Activated CD4-positive, CD25-positive, alpha-beta regulatory T cell (primary cell): ENCODE results near the gene MUC12.
"Not testable (repeated sequence)": the region's sequence is repeated elsewhere in the genome, so short reads cannot be mapped to it uniquely, and the experiment has no call there.

Source experiments
- DNase-seq, 4 experiments: peaks; one replicate each; lab custom pipeline; 2025; lab: John Stamatoyannopoulos, UW

Gene MUC12

DNA sequence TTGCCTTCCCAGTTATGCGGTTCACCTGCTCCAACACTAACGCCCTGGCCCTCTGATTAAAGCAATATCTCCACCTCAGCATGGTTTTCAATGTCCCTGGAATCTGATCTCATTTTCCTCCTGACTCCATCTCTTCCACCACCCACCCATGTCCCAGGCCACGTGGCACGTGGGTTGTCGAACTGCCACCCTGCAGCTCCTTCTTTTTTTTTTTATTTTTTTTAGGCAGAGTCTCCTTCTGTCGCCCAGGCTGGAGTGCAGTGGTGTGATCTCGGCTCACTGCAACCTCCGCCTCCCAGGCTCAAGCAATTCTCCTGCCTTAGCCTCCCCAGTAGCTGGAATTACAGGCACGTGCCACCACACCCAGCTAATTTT is 94.8 kb downstream of the MUC12 start:
- not testable (repeated sequence) for DNase-seq

DNA sequence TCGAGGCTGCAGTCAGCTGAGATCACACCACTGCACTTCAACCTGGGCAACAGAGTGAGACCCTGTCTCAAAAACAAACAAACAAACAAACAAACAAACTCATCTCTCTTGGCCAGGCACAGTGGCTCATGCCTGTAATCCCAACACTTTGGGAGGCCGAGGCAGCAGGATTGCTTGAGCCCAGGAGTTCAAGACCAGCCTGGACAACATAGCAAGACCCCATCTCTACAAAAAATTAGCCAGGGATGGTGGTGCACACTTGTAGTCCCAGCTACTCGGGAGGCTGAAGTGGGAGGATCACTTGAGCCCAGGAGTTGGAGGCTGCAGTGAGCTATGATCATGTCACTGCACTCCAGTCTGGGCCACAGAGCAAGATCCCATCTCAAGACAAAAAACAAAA is 95.8 kb downstream of the MUC12 start:
- not testable (repeated sequence) for DNase-seq

DNA sequence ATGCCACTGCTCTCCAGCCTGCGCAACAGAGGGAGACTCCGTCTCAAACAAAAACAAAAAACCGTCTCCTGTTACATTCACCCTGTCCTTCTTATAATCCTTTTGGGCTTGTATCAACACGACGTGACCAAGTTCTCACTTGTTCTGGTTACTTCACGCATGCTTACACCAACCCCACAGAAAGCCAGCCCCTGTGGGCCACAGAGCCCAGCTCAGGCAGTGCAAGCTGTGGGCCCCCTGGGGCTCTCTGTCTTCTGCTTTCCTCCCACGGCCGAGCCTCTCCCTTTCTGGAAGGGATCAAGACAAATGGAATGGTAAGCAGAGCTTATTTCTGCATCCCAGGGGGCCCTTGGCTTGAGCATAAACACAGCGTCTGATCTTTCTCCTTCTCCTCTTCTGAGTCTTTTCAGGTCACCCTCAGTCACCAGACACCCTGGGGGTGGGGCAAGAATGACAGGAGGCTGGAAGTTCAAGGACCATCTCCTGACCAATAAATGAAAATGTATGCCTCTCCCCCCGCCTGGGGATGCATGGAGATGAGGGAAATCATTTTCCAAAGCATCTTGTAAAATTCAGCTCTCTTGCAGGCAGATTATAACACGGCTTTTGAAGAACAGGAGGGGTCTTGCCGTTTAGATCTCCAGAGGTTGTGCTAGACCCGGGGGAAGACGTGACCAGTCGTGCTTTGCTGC is 96.9 kb downstream of the MUC12 start:
- DNase-seq, result no peak

DNA sequence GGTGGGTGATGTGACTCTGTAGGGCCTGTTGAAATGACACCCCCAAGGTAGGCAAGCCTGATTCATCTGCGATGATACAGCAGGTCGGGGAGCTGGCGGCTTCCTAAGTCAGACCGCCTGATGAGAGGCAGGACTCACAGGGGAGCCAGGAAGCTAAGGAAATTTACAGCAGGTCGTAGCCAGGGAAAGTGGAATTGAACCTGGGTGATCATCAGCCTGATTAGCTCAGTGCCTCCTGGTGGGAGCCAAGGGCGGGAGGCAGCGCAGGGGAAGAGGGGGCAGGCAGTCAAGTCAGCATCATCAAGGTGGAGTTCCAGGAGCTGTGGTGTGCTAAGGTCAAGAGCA is 97.4 kb downstream of the MUC12 start:
- DNase-seq, result no peak

DNA sequence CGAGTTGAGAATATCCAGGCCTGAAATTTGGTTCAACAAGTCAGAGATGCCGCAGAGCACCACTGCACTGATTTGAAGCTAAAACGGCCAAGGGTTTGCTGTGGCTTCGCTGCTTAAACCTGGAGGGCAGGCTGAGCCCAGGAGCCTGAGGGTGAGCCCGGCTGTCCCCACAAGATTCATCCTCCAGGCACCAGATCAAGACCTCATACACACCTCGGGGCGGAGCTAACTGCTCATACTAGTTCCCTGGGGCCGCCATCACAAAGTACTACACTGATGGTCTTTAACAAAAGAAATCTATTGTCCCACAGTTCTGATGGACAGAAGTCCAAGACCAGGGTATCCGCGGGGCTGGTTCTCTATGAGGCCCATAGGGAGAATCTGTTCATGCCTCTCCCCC is 99.0 kb downstream of the MUC12 start:
- no peak for DNase-seq
